NCI-H1105 (cell line): ENCODE measurements around the gene SEBOX.

Experiments used
- DNase-seq: peaks from one replicate; lab custom pipeline; 2025; lab: John Stamatoyannopoulos, UW

Gene SEBOX

GRCh38 chr17:28394337-28395116 lies 29.5 kb upstream of the SEBOX start:
- DNase-seq = no peak

GRCh38 chr17:28392491-28392890 lies 27.5 kb upstream of the SEBOX start:
- no peak for DNase-seq

GRCh38 chr17:28391401-28391800 lies 26.4 kb upstream of the SEBOX start:
- DNase-seq = no peak

- DNase-seq = no peak
Observed at GRCh38 chr17:28390984-28391383, 26.0 kb upstream of the SEBOX start.

- no peak for DNase-seq
Observed at GRCh38 chr17:28390563-28390962, 25.6 kb upstream of the SEBOX start.

GRCh38 chr17:28390141-28390540 lies 25.1 kb upstream of the SEBOX start:
- DNase-seq = no peak

- no peak for DNase-seq
Observed at GRCh38 chr17:28388106-28388505, 23.1 kb upstream of the SEBOX start.

GRCh38 chr17:28386391-28386790 lies 21.4 kb upstream of the SEBOX start:
- no peak for DNase-seq

- no peak for DNase-seq
Observed at GRCh38 chr17:28385406-28385805, 20.4 kb upstream of the SEBOX start.

- DNase-seq = no peak
Observed at GRCh38 chr17:28385037-28385400, 20.0 kb upstream of the SEBOX start.

- peak; percentile 69 for DNase-seq
Observed at GRCh38 chr17:28384281-28385036, 19.5 kb upstream of the SEBOX start.

- DNase-seq = no peak
Observed at GRCh38 chr17:28381141-28381825, 16.3 kb upstream of the SEBOX start.

- no peak for DNase-seq
Observed at GRCh38 chr17:28379814-28380801, 15.1 kb upstream of the SEBOX start.

GRCh38 chr17:28372945-28373274 lies 7.9 kb upstream of the SEBOX start:
- no peak for DNase-seq

GRCh38 chr17:28372203-28372944 lies 7.4 kb upstream of the SEBOX start:
- no peak for DNase-seq

GRCh38 chr17:28371245-28372202 lies 6.5 kb upstream of the SEBOX start, which contains the start of gene SARM1:
Gene SARM1, plus strand, starts transcription at chr17:28371694. Its CDS starts 339 bp downstream, at chr17:28372033.
- peak; percentile 95 for DNase-seq

GRCh38 chr17:28370744-28371103 lies 5.7 kb upstream of the SEBOX start:
- DNase-seq = no peak

GRCh38 chr17:28370035-28370743 lies 5.2 kb upstream of the SEBOX start, which contains the start of gene VTN:
Gene VTN, minus strand, starts transcription at chr17:28370307. Its CDS starts 104 bp downstream, at chr17:28370203.
- no peak for DNase-seq

GRCh38 chr17:28369684-28370034 lies 4.7 kb upstream of the SEBOX start:
- no peak for DNase-seq
